NT2/D1 (cell line): ENCODE measurements around the gene CYFIP1.
"Not testable (repeated sequence)": the region's sequence is repeated elsewhere in the genome, so short reads cannot be mapped to it uniquely, and the experiment has no call there.

Experiments used
- DNase-seq: peaks from one replicate; pipeline ENCODE4 v3.0.0-alpha.2; 2011; ENCODE audit warnings: low read depth, low spot score
- H3K27me3 ChIP-seq: 2 replicates; pipeline ENCODE4 v1.6.0; 2011; ENCODE audit warnings: mild to moderate bottlenecking; ENCODE audit not compliant: insufficient read length, insufficient read depth
- H3K36me3 ChIP-seq: 2 replicates; pipeline ENCODE4 v1.6.1; 2011; ENCODE audit warnings: mild to moderate bottlenecking, low read length, mixed read lengths; ENCODE audit not compliant: insufficient read depth, insufficient read length
- H3K4me1 ChIP-seq: 2 replicates; pipeline ENCODE4 v1.5.1; 2011; ENCODE audit not compliant: insufficient read depth, insufficient read length
- H3K4me3 ChIP-seq: 2 replicates; pipeline ENCODE4 v1.5.1; 2011; ENCODE audit warnings: low read depth; ENCODE audit not compliant: insufficient read length
- H3K9ac ChIP-seq: 2 replicates; pipeline ENCODE4 v1.6.0; 2011; ENCODE audit warnings: low read depth; ENCODE audit not compliant: insufficient read length
- H3K9me3 ChIP-seq: 2 replicates; pipeline ENCODE4 v1.5.1; 2011; ENCODE audit warnings: mild to moderate bottlenecking, low read length; ENCODE audit not compliant: insufficient read depth
- SUZ12 ChIP-seq: IDR thresholded peaks from 2 replicates; pipeline ENCODE4 v1.6.1; 2011; ENCODE audit not compliant: insufficient read length, insufficient read depth; ENCODE audit errors: extremely low read depth
- YY1 ChIP-seq: IDR thresholded peaks from 2 replicates; pipeline ENCODE4 v1.6.1; 2011; ENCODE audit not compliant: insufficient read length, insufficient read depth
- ZNF274 ChIP-seq: IDR thresholded peaks from 2 replicates; pipeline ENCODE4 v1.6.1; 2011; ENCODE audit warnings: mild to moderate bottlenecking, low read depth, low read length

Gene CYFIP1

DNA sequence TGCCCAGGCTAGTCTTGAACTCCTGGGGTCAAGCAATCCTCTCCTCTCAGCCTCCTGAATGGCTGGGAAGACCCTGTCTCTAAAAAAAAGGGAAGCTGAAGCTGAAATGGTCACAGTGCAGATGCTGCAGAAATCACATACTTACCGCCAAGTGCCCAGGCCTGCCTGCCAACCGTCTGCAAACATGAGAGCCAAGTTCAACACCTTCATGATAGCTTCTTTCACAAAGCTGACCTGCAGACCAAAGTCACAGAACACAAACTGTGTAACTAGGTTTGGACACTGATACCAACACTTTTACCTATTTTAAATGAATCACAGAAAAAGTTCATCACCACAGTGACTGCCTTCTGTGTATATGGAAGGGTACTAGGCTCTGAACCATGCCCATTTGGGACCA, 22.8 kb upstream of the CYFIP1 start:
- Histone ChIP-seq H3K9me3 (no peaks in the 10 kb centered on the region), H3K4me3 (no peak overlapping the region), H3K9ac (no peak overlapping the region), H3K4me1 (no peaks in the 10 kb centered on the region), H3K27me3 (no peaks in the 10 kb centered on the region), H3K36me3 (peaks cover 76% of the 10 kb centered on the region)
- TF ChIP-seq ZNF274 (no peak), SUZ12 (no peak), YY1 (no peak)
- DNase-seq, result no peak

GRCh38 chr15:22995795-22996194, 15.6 kb upstream of the CYFIP1 start:
- Histone ChIP-seq H3K9ac (no peak overlapping the region), H3K9me3 (no peaks in the 10 kb centered on the region), H3K27me3 (no peaks in the 10 kb centered on the region), H3K4me3 (no peak overlapping the region), H3K4me1 (no peaks in the 10 kb centered on the region), H3K36me3 (peaks cover 39% of the 10 kb centered on the region)
- TF ChIP-seq ZNF274 (no peak), SUZ12 (no peak), YY1 (no peak)
- DNase-seq, result no peak

GRCh38 chr15:22992024-22992326, 11.8 kb upstream of the CYFIP1 start:
- no peak overlapping the region for H3K9ac ChIP-seq
- TF ChIP-seq ZNF274, result no peak
- no peak for TF ChIP-seq SUZ12
- no peak for TF ChIP-seq YY1
- H3K27me3 ChIP-seq, result no peaks in the 10 kb centered on the region

GRCh38 chr15:22989576-22990477, 9.7 kb upstream of the CYFIP1 start:
- DNase-seq, result no peak
- Histone ChIP-seq H3K27me3 (no peaks in the 10 kb centered on the region), H3K9ac (no peak overlapping the region), H3K4me3 (no peak overlapping the region), H3K9me3 (no peaks in the 10 kb centered on the region), H3K36me3 (peaks cover 8% of the 10 kb centered on the region), H3K4me1 (no peaks in the 10 kb centered on the region)
- TF ChIP-seq SUZ12 (no peak), YY1 (no peak), ZNF274 (no peak)

More at GRCh38 chr15:22992024-22992326, 11.8 kb upstream of the CYFIP1 start:
- Histone ChIP-seq H3K9me3 (no peaks in the 10 kb centered on the region), H3K4me3 (no peak overlapping the region), H3K4me1 (no peaks in the 10 kb centered on the region), H3K36me3 (peaks cover 12% of the 10 kb centered on the region)
- no peak for DNase-seq

DNA sequence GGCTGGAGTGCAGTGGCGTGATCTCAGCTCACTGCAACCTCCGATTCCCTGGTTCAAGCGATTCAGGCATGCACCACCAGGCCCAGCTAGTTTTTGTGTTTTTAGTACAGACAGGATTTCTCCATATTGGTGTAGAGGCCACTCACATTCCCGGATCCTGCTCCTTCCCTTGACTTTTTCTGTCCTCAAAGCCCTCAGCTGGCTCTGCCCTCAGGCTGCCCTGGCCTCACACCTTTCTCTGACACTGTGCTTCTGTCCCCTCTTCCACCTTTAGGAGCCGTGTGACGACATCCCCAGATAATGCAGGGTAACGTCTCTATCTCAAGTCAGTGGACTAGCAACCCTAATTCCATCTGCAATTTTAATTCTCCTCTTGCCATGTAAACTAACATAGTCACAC, 8.6 kb upstream of the CYFIP1 start:
- Histone ChIP-seq H3K4me3 (no peak overlapping the region), H3K4me1 (no peaks in the 10 kb centered on the region), H3K9ac (no peak overlapping the region), H3K36me3 (peaks cover 2% of the 10 kb centered on the region), H3K9me3 (no peaks in the 10 kb centered on the region), H3K27me3 (no peaks in the 10 kb centered on the region)
- no peak for DNase-seq
- TF ChIP-seq ZNF274 (no peak), SUZ12 (no peak), YY1 (no peak)

DNA sequence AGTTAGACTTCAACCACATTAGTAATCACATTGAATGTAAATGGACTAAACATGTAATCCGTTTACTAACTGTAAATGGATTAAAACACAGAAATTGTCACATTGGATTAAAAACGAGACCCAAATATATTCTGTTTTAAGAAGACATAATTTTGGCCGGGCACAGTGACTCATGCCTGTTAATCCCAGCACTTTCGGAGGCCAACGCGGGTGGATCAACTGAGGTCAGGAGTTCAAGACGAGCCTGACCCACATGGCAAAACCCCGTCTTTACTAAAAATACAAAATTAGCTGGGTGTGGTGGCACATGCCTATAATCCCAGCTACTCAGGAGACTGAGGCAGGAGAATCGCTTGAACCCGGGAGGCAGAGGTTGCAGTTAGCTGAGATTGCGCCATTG, 1.8 kb upstream of the CYFIP1 start:
- H3K9ac ChIP-seq, H3K9me3 ChIP-seq, DNase-seq, H3K4me1 ChIP-seq, H3K36me3 ChIP-seq, H3K4me3 ChIP-seq: not testable (repeated sequence)
- peaks cover 29% of the 10 kb centered on the region for H3K27me3 ChIP-seq

- no peaks in the 10 kb centered on the region for H3K36me3 ChIP-seq
- H3K27me3 ChIP-seq, result peaks cover 29% of the 10 kb centered on the region
- no peaks in the 10 kb centered on the region for H3K9me3 ChIP-seq
- peak overlapping the region; percentile 64 for H3K4me3 ChIP-seq
- TF ChIP-seq SUZ12 (no peak), ZNF274 (no peak), YY1 (no peak)
- H3K9ac ChIP-seq, result peak overlapping the region; percentile 80
- no peak for DNase-seq
- H3K4me1 ChIP-seq, result peaks cover 2% of the 10 kb centered on the region
These were observed 1.1 kb upstream of the CYFIP1 start for GRCh38 chr15:22981051-22981840.
